HL-60 (cell line): ENCODE measurements around the gene NUP93.
"Not testable (repeated sequence)": the region's sequence is repeated elsewhere in the genome, so short reads cannot be mapped to it uniquely, and the experiment has no call there.

Experiments
- DNase-seq, 2 experiments: peaks; one replicate each; pipeline ENCODE4 v3.0.0-alpha.2; 2010 to 2020; ENCODE audit warnings: low read depth in 1 of 2, low spot score in 1 of 2
- H3K27ac ChIP-seq: fragments of 250-450 bp; sonication (Bioruptor Pico); replicated peaks from 2 replicates; pipeline ENCODE4 v1.5.1; 2020; ENCODE audit warnings: mild to moderate bottlenecking, moderate library complexity
- H3K27me3 ChIP-seq: fragments of 250-450 bp; sonication (Bioruptor Pico); 2 replicates; pipeline ENCODE4 v1.5.1; 2021; ENCODE audit warnings: mild to moderate bottlenecking, moderate library complexity; ENCODE audit not compliant: insufficient read depth, poor library complexity, severe bottlenecking
- H3K4me3 ChIP-seq: replicated peaks from 2 replicates; pipeline ENCODE4 v1.5.1; 2011; ENCODE audit warnings: mild to moderate bottlenecking, control low read depth, low read length; ENCODE audit not compliant: insufficient read depth
- CTCF ChIP-seq: IDR thresholded peaks from one replicate; pipeline ENCODE4 v1.5.1; 2011; ENCODE audit warnings: low read length, control low read depth, inconsistent platforms; ENCODE audit not compliant: insufficient read depth
- GABPA ChIP-seq: IDR thresholded peaks from 2 replicates; pipeline ENCODE4 v1.6.1; 2012; ENCODE audit warnings: low read depth
- POLR2AphosphoS5 ChIP-seq: IDR thresholded peaks from 2 replicates; pipeline ENCODE4 v1.6.1; 2012; ENCODE audit warnings: low read depth
- SPI1 ChIP-seq: IDR thresholded peaks from 2 replicates; pipeline ENCODE4 v1.6.1; 2012; ENCODE audit warnings: low read depth, mild to moderate bottlenecking, borderline replicate concordance
- TF ChIP-seq, protein P1 (sequence below): IDR thresholded peaks from 2 replicates; pipeline ENCODE4 v1.6.1; 2012; ENCODE audit warnings: low read depth; ENCODE audit not compliant: insufficient replicate concordance

Gene NUP93

GRCh38 chr16:56736476-56736875, 6.5 kb downstream of the NUP93 start:
- DNase-seq, result no peak
- no peak for TF ChIP-seq POLR2AphosphoS5
- no peak for TF ChIP-seq GABPA
- no peak for TF ChIP-seq CTCF
- TF ChIP-seq, protein P1, sequence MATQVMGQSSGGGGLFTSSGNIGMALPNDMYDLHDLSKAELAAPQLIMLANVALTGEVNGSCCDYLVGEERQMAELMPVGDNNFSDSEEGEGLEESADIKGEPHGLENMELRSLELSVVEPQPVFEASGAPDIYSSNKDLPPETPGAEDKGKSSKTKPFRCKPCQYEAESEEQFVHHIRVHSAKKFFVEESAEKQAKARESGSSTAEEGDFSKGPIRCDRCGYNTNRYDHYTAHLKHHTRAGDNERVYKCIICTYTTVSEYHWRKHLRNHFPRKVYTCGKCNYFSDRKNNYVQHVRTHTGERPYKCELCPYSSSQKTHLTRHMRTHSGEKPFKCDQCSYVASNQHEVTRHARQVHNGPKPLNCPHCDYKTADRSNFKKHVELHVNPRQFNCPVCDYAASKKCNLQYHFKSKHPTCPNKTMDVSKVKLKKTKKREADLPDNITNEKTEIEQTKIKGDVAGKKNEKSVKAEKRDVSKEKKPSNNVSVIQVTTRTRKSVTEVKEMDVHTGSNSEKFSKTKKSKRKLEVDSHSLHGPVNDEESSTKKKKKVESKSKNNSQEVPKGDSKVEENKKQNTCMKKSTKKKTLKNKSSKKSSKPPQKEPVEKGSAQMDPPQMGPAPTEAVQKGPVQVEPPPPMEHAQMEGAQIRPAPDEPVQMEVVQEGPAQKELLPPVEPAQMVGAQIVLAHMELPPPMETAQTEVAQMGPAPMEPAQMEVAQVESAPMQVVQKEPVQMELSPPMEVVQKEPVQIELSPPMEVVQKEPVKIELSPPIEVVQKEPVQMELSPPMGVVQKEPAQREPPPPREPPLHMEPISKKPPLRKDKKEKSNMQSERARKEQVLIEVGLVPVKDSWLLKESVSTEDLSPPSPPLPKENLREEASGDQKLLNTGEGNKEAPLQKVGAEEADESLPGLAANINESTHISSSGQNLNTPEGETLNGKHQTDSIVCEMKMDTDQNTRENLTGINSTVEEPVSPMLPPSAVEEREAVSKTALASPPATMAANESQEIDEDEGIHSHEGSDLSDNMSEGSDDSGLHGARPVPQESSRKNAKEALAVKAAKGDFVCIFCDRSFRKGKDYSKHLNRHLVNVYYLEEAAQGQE, result no peak
- no peak for TF ChIP-seq SPI1
- no peak overlapping the region; the same call in 1 of the 2 replicates for H3K27ac ChIP-seq
- no peaks in the 10 kb centered on the region for H3K27me3 ChIP-seq
- H3K4me3 ChIP-seq, result no peak overlapping the region

DNA sequence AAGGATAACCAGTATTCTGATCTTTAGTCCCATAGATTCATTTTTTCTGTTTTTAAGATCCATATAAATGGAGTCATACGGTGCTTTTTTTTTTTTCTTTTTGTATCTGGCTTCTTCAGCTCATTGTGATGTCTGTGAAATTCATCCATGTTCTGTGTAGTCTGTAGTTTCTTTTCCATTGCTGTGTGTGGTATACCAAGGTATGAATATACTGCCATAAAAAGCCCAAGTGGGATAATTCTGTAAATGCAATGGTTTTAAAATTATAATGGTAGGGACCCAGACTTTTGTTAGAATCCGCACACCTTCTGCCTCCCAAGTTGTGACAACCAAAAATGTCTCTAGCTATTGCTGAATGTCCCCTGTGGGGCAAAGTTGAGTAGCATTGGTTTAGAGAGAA, 7.6 kb downstream of the NUP93 start:
- TF ChIP-seq, protein P1, result no peak
- no peak for TF ChIP-seq POLR2AphosphoS5
- TF ChIP-seq GABPA, result no peak
- no peak for TF ChIP-seq SPI1
- TF ChIP-seq CTCF, result no peak
- H3K4me3 ChIP-seq, result no peak overlapping the region
- H3K27me3 ChIP-seq, result no peaks in the 10 kb centered on the region
- no peak overlapping the region for H3K27ac ChIP-seq
- no peak for DNase-seq

DNA sequence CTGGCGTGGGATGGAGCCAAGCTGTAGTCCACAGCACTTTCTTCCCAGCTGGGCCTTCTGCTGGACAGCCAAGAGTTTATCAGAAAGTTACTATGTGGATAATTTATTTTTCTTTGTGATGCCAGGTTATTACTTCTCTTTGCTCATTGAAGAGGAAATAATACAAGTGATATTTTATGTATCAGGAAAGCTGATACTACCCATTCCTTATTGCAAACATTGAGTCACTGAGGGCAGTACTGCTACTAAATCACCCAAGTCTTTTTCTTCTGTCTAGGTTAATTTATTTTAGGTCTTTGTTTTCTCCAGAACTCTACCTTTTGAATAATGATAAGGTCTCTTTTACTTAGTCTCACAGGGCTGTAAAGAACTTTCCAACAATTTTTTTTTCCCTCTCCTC, 8.3 kb downstream of the NUP93 start:
- DNase-seq, result no peak
- Histone ChIP-seq H3K4me3 (no peak overlapping the region), H3K27ac (no peak overlapping the region; the same call in 1 of the 2 replicates), H3K27me3 (no peaks in the 10 kb centered on the region)
- TF ChIP-seq CTCF (no peak), POLR2AphosphoS5 (no peak), GABPA (no peak), SPI1 (no peak)
- TF ChIP-seq, protein P1, result no peak

GRCh38 chr16:56739378-56739777, 9.4 kb downstream of the NUP93 start:
- H3K4me3 ChIP-seq, H3K27ac ChIP-seq, DNase-seq, H3K27me3 ChIP-seq: not testable (repeated sequence)
